Glutamatergic neuron (in vitro differentiated cells): ENCODE measurements around the gene TAAR5. TPM values are rescaled to one million over a fixed set of nuclear protein-coding genes. Genes with fewer than 3 reads are reported as not detected.
"Not testable (repeated sequence)": the region's sequence is repeated elsewhere in the genome, so short reads cannot be mapped to it uniquely, and the experiment has no call there.

Experiments
- DNase-seq: peaks from one replicate; pipeline ENCODE4 v3.0.0; 2022
- H3K27ac Mint-ChIP-seq: one replicate; pipeline ENCODE4 v1.8.0; 2020; ENCODE audit warnings: mild to moderate bottlenecking, mixed read lengths, inconsistent platforms; ENCODE audit not compliant: unreplicated experiment
- H3K27me3 Mint-ChIP-seq: one replicate; pipeline ENCODE4 v1.8.0; 2020; ENCODE audit warnings: mild to moderate bottlenecking, moderate library complexity, mixed read lengths, inconsistent platforms; ENCODE audit not compliant: unreplicated experiment
- H3K36me3 Mint-ChIP-seq: one replicate; pipeline ENCODE4 v1.8.0; 2020; ENCODE audit warnings: mild to moderate bottlenecking, mixed read lengths, inconsistent platforms; ENCODE audit not compliant: unreplicated experiment
- H3K4me1 Mint-ChIP-seq: one replicate; pipeline ENCODE4 v1.8.0; 2020; ENCODE audit warnings: mild to moderate bottlenecking, low read depth, mixed read lengths, inconsistent platforms; ENCODE audit not compliant: unreplicated experiment
- H3K4me3 Mint-ChIP-seq: one replicate; pipeline ENCODE4 v1.8.0; 2020; ENCODE audit warnings: mild to moderate bottlenecking, mixed read lengths, inconsistent platforms; ENCODE audit not compliant: unreplicated experiment
- H3K9me3 Mint-ChIP-seq: one replicate; pipeline ENCODE4 v1.8.0; 2020; ENCODE audit warnings: mild to moderate bottlenecking, moderate library complexity, mixed read lengths, inconsistent platforms; ENCODE audit not compliant: unreplicated experiment
- total RNA-seq: library from RNA; stranded (reverse); fragmentation: NEBNext Ultra II Directional; extraction: Animal tissue kit (Norgen Biotek cat#: 25700); gene quantifications from one replicate; pipeline ENCODE4 v1.2.1, GENCODE V29; 2021; ENCODE audit not compliant: unreplicated experiment
- TF ChIP-seq, protein P1 (sequence below): fragments of 200-600 bp; sonication (generic); IDR thresholded peaks from one replicate; pipeline ENCODE4 v1.5.0; 2021; ENCODE audit not compliant: partially characterized antibody, unreplicated experiment

TAAR5 gene
- total RNA-seq, 1 donor from 2014 or later: not detected

- peaks cover 12% of the 10 kb centered on the region for H3K4me1 Mint-ChIP-seq
These were observed 22.1 kb upstream of the TAAR5 start for GRCh38 chr6:132611616-132612015.

GRCh38 chr6:132607544-132608233 is 18.1 kb upstream of the TAAR5 start:
- H3K4me1 Mint-ChIP-seq: peaks cover 10% of the 10 kb centered on the region
- no peak overlapping the region for H3K27ac Mint-ChIP-seq
- no peak overlapping the region for H3K4me3 Mint-ChIP-seq
- no peak for DNase-seq
- no peaks in the 10 kb centered on the region for H3K36me3 Mint-ChIP-seq
- peaks cover 2% of the 10 kb centered on the region for H3K27me3 Mint-ChIP-seq
- H3K9me3 Mint-ChIP-seq: no peaks in the 10 kb centered on the region
- TF ChIP-seq, protein P1, sequence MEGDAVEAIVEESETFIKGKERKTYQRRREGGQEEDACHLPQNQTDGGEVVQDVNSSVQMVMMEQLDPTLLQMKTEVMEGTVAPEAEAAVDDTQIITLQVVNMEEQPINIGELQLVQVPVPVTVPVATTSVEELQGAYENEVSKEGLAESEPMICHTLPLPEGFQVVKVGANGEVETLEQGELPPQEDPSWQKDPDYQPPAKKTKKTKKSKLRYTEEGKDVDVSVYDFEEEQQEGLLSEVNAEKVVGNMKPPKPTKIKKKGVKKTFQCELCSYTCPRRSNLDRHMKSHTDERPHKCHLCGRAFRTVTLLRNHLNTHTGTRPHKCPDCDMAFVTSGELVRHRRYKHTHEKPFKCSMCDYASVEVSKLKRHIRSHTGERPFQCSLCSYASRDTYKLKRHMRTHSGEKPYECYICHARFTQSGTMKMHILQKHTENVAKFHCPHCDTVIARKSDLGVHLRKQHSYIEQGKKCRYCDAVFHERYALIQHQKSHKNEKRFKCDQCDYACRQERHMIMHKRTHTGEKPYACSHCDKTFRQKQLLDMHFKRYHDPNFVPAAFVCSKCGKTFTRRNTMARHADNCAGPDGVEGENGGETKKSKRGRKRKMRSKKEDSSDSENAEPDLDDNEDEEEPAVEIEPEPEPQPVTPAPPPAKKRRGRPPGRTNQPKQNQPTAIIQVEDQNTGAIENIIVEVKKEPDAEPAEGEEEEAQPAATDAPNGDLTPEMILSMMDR: no peak

More at GRCh38 chr6:132611616-132612015, 22.1 kb upstream of the TAAR5 start:
- no peak overlapping the region for H3K27ac Mint-ChIP-seq
- peaks cover 2% of the 10 kb centered on the region for H3K27me3 Mint-ChIP-seq
- H3K4me3 Mint-ChIP-seq: no peak overlapping the region
- no peaks in the 10 kb centered on the region for H3K9me3 Mint-ChIP-seq
- no peak for DNase-seq
- TF ChIP-seq, protein P1: no peak
- H3K36me3 Mint-ChIP-seq: no peaks in the 10 kb centered on the region

- no peak overlapping the region for H3K4me3 Mint-ChIP-seq
- peaks cover 2% of the 10 kb centered on the region for H3K4me1 Mint-ChIP-seq
- no peaks in the 10 kb centered on the region for H3K9me3 Mint-ChIP-seq
- TF ChIP-seq, protein P1: no peak
- H3K36me3 Mint-ChIP-seq: no peaks in the 10 kb centered on the region
- DNase-seq: no peak
- H3K27me3 Mint-ChIP-seq: no peaks in the 10 kb centered on the region
- no peak overlapping the region for H3K27ac Mint-ChIP-seq
These were observed 15.2 kb upstream of the TAAR5 start for GRCh38 chr6:132604635-132605152.

- not testable (repeated sequence) for H3K9me3 Mint-ChIP-seq, H3K4me1 Mint-ChIP-seq, H3K27ac Mint-ChIP-seq, H3K27me3 Mint-ChIP-seq, DNase-seq, H3K4me3 Mint-ChIP-seq, H3K36me3 Mint-ChIP-seq
These were observed 11.4 kb upstream of the TAAR5 start for GRCh38 chr6:132600900-132601299.

DNA sequence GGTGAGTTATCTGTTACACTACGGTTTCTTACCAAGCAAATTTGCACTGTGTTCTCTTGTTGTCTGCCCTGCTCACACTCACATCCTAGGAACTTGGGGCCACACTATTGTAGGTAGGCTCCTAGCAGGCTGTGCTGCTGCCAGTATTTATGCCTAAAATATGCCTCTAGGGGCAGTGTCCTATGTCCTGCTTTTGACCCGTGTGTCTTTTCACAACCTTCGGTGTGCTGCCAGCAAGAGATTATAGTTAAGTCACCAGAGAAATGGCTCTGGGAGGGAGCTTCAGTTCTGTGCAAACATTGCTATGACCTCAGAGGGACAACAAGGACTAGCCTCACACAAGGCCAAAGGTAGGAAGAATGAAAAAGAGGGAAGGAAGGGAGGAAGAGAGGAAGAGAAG is 8.9 kb upstream of the TAAR5 start:
- no peaks in the 10 kb centered on the region for H3K4me1 Mint-ChIP-seq
- H3K27me3 Mint-ChIP-seq: no peaks in the 10 kb centered on the region
- H3K27ac Mint-ChIP-seq: no peak overlapping the region
- H3K4me3 Mint-ChIP-seq: no peak overlapping the region
- TF ChIP-seq, protein P1: no peak
- no peak for DNase-seq
- H3K9me3 Mint-ChIP-seq: no peaks in the 10 kb centered on the region
- H3K36me3 Mint-ChIP-seq: no peaks in the 10 kb centered on the region
